GM19397 (cell line): ENCODE data around the gene TM9SF3.
"Not testable (repeated sequence)": the region's sequence is repeated elsewhere in the genome, so short reads cannot be mapped to it uniquely, and the experiment has no call there.

Source experiments
- ATAC-seq: cut with Tn5 transposase; IDR thresholded peaks from one replicate; pipeline ENCODE4 v1.9.1; 2021; ENCODE audit warnings: mild to moderate bottlenecking, moderate library complexity; ENCODE audit not compliant: unreplicated experiment

The TM9SF3 gene

GRCh38 chr10:96570983-96571964, 15.5 kb downstream of the TM9SF3 start:
- no peak for ATAC-seq

- ATAC-seq, result no peak
Measured at GRCh38 chr10:96570511-96570910, 16.3 kb downstream of the TM9SF3 start.

DNA sequence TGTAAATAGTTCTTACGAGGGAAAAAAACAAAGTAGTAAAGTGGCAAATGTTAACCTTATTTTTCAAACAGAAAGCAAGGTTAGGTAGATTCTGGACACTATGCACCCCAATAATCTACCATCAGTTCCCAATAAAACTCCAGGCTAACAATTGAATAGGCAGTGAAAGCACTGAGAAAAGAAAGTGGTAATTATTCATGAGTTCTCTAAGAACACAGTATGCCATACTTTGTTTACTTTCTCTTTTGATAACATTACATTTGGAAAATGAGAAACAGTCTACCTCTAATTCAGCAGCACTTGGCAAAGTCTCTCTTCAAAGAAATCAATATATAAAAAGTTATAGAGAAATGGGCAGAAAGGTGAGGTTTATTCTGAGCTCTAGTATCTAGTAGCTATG, 18.4 kb downstream of the TM9SF3 start:
- no peak for ATAC-seq

GRCh38 chr10:96565774-96566173, 21.0 kb downstream of the TM9SF3 start:
- no peak for ATAC-seq

DNA sequence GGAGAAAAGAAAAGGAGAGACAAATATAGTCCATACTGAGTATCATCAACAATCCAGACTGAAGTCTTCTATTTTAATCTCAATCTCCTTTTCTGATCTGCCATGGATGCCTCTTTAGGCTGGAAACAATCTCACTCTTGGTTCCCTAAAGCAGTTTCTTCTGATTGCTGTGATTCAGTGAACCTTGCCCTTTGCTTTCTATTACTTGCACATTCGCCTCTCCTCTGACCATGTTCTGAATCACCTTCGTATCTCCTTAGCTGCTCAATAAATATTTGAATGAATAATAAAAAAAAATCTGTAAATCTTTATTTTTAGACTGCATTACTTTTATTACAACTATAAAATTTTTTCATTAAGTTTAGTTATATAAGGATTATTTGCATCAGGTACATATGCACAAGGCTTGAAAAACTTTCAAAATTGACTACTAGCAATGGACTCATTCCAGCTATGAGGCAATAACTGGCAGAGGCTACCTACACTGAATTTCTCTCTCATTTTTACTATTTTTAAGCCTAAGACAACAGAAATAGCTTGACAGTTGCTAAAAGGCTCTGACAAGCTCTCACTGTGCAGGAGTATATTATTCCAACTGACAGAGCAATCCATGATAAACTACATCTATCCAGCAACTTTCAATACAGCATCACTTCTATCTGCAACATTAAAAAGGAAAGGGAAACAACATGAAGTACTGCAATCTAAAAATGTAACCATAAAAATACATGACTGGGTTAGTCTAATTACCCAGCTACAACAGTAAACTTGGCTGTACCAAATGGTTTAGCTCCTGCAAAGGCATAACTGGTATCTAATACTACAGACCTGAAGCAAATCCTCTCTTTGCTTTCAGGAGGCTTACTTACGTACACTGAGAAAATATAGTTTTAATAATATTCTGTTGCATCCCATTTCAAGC, 25.6 kb downstream of the TM9SF3 start:
- ATAC-seq, result no peak

DNA sequence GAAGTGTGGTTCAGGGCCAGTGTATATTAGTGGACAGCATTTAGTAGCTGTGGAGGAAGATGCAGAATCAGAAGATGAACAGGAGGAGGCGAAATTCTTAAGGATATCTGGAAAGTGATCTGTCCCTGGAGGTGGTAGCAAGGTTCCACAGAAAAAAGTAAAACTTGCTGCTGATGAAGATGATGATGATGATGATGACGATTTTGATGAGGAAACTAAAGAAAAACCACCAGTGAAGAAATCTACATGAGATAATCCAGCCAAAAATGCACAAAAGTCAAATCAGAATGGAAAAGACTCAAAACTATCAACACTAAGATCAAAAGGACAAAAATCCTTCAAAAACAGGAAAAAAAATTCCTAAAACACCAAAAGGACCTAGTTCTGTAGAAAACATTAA, 26.3 kb downstream of the TM9SF3 start:
- no peak for ATAC-seq

- ATAC-seq, result no peak
Measured at GRCh38 chr10:96556003-96556402, 30.8 kb downstream of the TM9SF3 start.

GRCh38 chr10:96555330-96555729, 31.5 kb downstream of the TM9SF3 start:
- no peak for ATAC-seq

- no peak for ATAC-seq
Measured at GRCh38 chr10:96548589-96548988, 38.2 kb downstream of the TM9SF3 start.

DNA sequence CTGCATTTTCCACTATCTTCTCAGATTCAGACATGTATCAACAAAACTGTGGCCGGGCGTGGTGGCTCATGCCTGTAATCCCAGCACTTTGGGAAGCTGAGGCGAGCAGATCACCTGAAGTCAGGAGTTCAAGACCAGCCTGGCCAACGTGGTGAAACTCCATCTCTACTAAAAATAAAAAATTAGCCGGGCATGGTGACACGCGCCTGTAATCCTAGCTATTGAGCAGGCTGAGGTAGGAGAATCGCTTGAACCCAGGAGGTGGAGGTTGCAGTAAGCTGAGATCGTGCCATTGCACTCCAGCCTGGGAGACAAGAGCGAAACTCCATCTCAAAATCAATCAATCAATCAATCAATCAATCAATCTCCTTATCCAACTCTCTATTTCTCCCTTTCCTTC, 41.3 kb downstream of the TM9SF3 start:
- not testable (repeated sequence) for ATAC-seq

DNA sequence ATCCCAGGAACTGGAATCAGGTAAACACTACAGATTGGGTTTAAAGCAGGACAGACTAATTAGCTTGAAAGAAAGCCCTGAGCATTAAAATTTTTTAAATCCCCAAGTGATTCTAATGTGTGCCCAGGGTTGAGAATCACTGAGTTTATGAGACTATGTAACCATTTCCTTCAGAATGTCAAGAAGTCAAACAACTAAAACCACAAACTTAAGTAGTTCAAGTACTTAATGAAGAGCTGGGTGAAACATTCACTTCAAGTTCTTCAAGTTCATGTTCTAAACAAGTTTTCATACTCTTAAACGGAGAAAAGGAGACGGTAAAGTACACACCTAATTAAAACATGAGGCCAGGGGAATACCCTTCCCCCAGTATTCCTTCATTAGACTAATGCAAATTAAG, 44.9 kb downstream of the TM9SF3 start:
- ATAC-seq, result no peak

DNA sequence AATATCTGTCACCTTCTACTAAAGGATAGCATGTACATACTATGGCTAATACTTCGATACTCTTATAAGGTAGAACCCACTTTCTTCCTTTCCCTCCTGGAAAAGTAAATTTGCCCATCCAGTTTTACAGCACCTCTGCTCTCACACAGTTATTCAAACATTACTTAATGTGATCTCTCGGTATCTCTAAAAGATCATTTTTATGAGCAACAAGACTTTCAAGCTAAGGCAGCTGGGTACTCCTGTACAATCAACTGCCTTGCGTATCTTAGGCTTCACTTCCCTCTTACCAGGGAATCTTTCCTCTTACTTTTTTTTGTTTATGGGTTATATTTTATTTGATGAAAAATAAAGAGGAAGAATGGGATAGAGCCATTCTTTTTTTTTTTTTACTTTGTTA, 46.6 kb downstream of the TM9SF3 start:
- ATAC-seq, result no peak

- ATAC-seq, result no peak
Measured at GRCh38 chr10:96538683-96539082, 48.1 kb downstream of the TM9SF3 start.

- ATAC-seq, result no peak
Measured at GRCh38 chr10:96536129-96536528, 50.7 kb downstream of the TM9SF3 start.

DNA sequence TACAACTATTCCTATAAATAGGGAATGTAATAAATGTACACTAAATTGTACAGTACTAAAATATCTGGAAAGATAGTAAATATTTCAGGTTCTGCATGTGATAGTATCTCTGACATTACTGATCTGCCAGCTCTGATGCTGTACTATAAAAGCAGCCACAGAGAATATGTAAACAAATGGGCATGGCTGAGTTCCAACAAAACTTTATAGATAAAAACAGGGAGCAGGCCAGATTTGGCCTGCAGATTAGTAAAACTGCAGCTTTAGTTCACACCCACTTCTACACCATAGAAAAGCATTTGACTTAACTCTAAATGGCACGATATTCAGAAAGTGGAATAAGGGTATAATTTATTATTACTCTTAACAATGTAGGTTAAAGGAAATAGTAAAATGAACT, 54.3 kb downstream of the TM9SF3 start:
- no peak for ATAC-seq

DNA sequence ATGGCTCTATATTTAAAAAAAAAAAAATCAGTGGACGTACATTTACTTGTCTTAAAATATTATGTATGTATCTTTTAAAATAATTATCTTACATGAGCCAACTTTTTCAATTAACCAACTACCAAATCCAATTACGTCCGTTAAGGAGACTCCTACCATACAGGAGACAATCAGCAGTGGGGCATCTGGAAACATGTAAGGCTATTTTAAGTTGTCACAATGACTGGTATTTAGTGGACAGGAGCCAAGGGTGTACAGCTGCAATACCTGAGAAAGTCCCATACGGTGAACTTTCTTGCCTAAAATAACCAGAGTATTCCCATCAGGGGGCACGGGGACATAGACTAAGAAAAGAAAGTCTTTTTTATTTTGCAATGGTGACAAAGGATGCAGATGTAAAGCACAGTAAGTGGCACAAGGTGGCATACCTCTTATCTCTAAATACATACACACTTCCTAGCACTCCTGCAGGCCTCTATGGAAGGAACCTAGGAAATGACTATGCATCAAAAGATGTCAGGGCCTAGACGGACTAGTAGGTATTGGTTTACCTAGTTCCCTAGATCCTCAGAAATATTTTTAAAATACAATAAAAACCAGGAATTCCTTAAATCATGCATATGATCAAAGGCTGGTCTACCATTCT, 57.1 kb downstream of the TM9SF3 start:
- no peak for ATAC-seq

GRCh38 chr10:96524741-96525140, 62.1 kb downstream of the TM9SF3 start:
- ATAC-seq, result no peak

DNA sequence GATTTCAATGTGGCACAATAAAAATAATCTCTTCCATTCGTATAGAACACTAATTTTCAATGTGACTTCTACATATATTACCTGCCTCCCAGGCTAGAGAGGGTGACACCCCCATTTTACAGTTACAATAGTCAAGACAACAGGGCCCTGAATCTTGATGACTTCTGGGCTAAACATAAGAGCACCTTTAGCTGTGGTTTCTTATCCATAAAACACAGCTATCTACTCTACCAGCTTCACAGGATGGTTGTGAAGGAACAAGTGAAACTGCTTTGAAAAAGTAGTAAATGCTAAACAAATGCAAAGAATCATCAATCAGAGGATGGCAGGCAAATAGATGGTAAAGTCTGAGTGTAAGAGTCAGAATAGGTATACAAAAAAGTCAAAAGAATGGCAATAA, 69.5 kb downstream of the TM9SF3 start:
- no peak for ATAC-seq

DNA sequence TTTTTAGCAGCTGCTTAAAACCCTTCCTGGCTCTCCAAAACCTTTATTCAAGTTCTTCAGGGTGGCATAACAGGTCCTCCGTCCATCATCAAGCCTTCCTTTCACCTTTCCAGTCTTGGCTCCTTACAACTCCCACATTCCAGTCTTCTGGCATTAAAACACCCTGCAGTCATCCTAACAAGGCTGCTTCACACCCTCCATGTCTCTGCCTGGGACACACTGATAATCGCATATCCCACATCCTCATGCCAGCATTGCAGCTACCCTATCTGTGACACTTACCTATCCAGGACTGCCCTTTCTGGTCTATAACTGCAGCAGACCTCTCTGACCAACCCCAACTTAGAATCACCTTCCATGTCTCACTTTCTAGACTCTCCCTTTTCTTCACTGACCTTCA, 70.5 kb downstream of the TM9SF3 start:
- no peak for ATAC-seq

DNA sequence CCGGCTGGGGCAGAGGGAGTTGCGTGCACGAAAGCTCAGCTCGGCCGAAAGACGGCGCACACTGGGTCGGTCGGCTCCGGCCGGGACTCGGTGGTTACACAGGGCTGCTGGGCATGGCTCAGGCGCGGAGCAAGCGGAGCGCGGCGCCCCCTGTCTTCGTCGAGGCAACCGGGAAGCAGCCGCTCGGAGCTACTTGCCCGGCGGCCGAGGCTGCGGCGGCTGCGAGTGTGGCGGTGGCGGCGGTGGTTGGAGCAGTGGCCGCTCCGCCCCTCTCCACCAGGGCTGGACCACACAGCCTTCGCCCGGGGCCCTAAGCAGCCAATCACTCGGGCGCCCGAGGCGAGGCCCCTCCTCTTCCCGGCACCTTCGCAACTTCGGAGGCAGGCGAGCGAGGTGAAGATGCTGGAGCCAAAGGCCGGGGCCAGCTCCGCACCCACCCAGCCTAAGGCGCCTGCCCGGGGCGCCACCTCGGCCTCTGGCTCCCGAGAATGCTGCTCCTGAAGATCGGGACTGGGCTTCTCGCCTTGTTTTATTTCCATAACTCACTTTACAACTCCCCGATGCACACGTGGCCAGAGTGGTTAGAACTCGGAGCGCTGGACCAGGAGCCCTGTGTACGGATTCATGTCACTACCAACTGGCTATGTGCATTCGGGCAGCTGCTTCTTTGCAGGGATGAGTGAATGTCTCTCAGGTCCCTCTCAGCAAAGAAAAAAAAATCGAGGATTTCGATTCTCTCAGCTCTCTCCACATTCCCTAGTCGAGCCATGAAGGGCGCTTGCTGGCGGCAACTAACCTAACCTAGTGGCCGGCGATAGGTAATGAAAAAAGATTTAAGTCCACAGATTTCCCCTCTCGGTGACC, 72.9 kb downstream of the TM9SF3 start, which contains the start of gene TLL2:
TSS of gene TLL2 (minus strand) at position 229 of the 864 bp plus-strand sequence. CDS start 241 bp downstream, outside the sequence.
- peak; percentile 73 for ATAC-seq
